BE2C (cell line): ENCODE measurements around the gene EYA3.

Experiments used
- DNase-seq: peaks from one replicate; pipeline ENCODE4 v3.0.0-alpha.2; 2020
- H3K27me3 ChIP-seq: fragments of 250-450 bp; sonication (Bioruptor Pico); 2 replicates; pipeline ENCODE4 v1.5.1; 2020; ENCODE audit warnings: mild to moderate bottlenecking
- H3K36me3 ChIP-seq: fragments of 250-450 bp; sonication (Bioruptor Pico); 2 replicates; pipeline ENCODE4 v1.5.1; 2020; ENCODE audit warnings: mild to moderate bottlenecking
- H3K4me1 ChIP-seq: fragments of 250-450 bp; sonication (Bioruptor Pico); 2 replicates; pipeline ENCODE4 v1.5.1; 2020
- H3K4me3 ChIP-seq: 2 replicates; pipeline ENCODE4 v1.5.1; 2011; ENCODE audit warnings: low read depth, low read length
- H3K9me3 ChIP-seq: fragments of 250-450 bp; sonication (Bioruptor Pico); 2 replicates; pipeline ENCODE4 v1.5.1; 2020
- CTCF ChIP-seq: IDR thresholded peaks from 2 replicates; pipeline ENCODE4 v1.5.1; 2012; ENCODE audit warnings: mild to moderate bottlenecking, low read depth, low read length

EYA3 gene

GRCh38 chr1:28126212-28126611, 37.8 kb upstream of the EYA3 start:
- Histone ChIP-seq H3K36me3 (no peaks in the 10 kb centered on the region), H3K27me3 (no peaks in the 10 kb centered on the region), H3K4me3 (no peak overlapping the region), H3K4me1 (no peaks in the 10 kb centered on the region), H3K9me3 (no peaks in the 10 kb centered on the region)
- TF ChIP-seq CTCF: no peak
- no peak for DNase-seq

DNA sequence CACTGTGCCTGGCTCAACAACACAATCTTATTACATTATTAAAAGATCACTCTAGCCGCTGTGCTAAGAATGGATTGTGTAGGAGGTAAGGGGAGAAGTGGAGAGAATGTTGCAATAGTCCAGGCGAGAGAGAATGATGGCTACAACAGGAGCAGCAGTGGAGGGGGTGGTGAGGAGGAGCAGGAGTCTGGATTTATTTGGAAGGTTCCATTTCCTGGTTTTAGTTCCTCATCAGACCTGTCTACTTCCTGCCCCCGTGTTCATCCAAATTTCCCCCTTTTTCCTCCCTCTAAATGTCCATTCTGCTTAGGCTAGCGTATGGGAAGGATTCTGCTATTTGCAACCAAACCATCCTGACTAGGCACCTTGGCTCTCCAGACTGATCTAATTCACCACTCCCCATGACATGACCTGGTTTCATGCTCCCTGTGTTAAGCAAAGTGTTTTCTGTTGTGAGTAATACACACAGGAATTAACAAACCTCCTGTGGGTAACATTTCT, 35.1 kb upstream of the EYA3 start:
- Histone ChIP-seq H3K4me3 (no peak overlapping the region), H3K9me3 (no peaks in the 10 kb centered on the region), H3K36me3 (no peaks in the 10 kb centered on the region), H3K4me1 (no peaks in the 10 kb centered on the region), H3K27me3 (no peaks in the 10 kb centered on the region)
- DNase-seq: no peak
- TF ChIP-seq CTCF: no peak

GRCh38 chr1:28122183-28122582, 33.8 kb upstream of the EYA3 start:
- TF ChIP-seq CTCF: no peak
- DNase-seq: no peak
- Histone ChIP-seq H3K4me3 (no peak overlapping the region), H3K36me3 (no peaks in the 10 kb centered on the region), H3K27me3 (no peaks in the 10 kb centered on the region), H3K4me1 (no peaks in the 10 kb centered on the region), H3K9me3 (no peaks in the 10 kb centered on the region)

DNA sequence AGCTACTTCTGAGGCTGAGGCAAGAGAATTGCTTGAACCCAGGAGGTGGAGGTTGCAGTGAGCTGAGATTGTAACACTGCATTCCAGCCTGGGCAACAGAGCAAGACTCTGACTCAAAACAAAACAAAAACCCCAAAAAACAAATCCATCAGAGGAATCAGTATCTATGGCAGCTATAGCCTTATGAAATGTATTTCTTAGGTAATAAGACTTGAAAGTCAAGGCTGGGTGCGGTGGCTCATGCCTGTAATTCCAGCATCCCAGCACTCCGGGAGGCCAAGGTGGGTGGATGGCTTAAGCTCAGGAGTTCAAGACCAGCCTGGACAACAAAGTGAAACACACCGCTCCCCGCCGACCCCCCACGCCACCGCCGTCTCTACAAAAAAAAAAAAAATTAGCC, 31.1 kb upstream of the EYA3 start:
- Histone ChIP-seq H3K4me3 (no peak overlapping the region), H3K27me3 (no peaks in the 10 kb centered on the region), H3K9me3 (no peaks in the 10 kb centered on the region), H3K4me1 (no peaks in the 10 kb centered on the region), H3K36me3 (no peaks in the 10 kb centered on the region)
- no peak for DNase-seq
- TF ChIP-seq CTCF: no peak

DNA sequence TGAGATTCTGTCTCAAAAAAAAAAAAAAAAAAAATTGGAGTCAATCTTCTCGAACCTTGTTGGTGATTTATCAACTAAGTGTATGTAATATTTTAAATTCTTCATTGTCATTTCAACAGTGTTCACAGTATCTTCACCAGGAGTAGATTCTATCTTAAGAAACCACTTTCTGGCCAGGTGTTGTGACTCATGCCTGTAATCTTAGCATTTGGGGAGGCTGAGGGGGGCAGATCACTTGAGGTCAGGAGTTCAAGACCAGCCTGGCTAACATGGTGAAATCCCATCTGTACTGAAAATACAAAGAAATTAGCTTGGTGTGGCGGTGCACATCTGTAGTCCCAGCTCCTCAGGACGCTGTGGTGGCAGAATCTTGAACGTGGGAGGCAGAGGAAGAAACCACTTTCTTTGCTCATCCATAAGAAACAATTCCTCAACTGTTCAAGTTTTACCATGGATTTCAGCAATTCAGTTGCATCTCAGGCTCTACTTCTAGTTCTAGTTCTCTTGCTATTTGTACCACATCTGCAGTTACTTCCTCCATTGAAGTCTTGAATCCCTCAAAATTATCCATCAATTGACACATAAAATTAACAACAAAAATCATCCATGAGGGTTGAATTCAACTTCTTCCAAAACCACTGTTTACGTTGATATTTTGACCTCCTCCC, 30.4 kb upstream of the EYA3 start:
- no peak for TF ChIP-seq CTCF
- Histone ChIP-seq H3K9me3 (no peaks in the 10 kb centered on the region), H3K36me3 (no peaks in the 10 kb centered on the region), H3K4me1 (no peaks in the 10 kb centered on the region), H3K27me3 (no peaks in the 10 kb centered on the region), H3K4me3 (no peak overlapping the region)
- no peak for DNase-seq

DNA sequence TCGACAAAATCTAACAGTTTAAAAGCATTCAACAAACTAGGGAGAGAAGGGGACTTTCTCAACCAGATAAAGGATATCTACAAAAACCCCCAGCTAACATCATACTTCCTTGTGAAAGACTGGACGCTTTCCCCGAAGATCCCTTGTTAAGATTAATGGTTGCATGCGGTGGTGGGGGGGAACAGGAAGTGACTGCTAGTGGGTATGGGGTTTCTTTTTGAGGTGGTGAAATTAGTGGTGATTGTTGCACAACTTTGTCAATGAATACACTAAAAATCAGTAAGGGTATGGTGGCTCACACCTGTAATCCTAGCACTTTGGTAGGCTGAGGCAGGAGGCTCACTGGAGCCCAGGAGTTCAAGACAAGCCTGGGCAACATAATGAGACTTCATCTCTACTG, 26.9 kb upstream of the EYA3 start:
- TF ChIP-seq CTCF: no peak
- Histone ChIP-seq H3K4me1 (no peaks in the 10 kb centered on the region), H3K36me3 (no peaks in the 10 kb centered on the region), H3K27me3 (no peaks in the 10 kb centered on the region), H3K9me3 (no peaks in the 10 kb centered on the region), H3K4me3 (no peak overlapping the region)
- DNase-seq: no peak
